HL-60 (cell line): ENCODE measurements around the gene NDEL1.

Source experiments
- DNase-seq, 2 experiments: peaks; one replicate each; pipeline ENCODE4 v3.0.0-alpha.2; 2010 to 2020; ENCODE audit warnings: low read depth in 1 of 2, low spot score in 1 of 2
- H3K27ac ChIP-seq: fragments of 250-450 bp; sonication (Bioruptor Pico); replicated peaks from 2 replicates; pipeline ENCODE4 v1.5.1; 2020; ENCODE audit warnings: mild to moderate bottlenecking, moderate library complexity
- H3K27me3 ChIP-seq: fragments of 250-450 bp; sonication (Bioruptor Pico); 2 replicates; pipeline ENCODE4 v1.5.1; 2021; ENCODE audit warnings: mild to moderate bottlenecking, moderate library complexity; ENCODE audit not compliant: insufficient read depth, poor library complexity, severe bottlenecking
- H3K4me3 ChIP-seq: replicated peaks from 2 replicates; pipeline ENCODE4 v1.5.1; 2011; ENCODE audit warnings: mild to moderate bottlenecking, control low read depth, low read length; ENCODE audit not compliant: insufficient read depth
- GABPA ChIP-seq: IDR thresholded peaks from 2 replicates; pipeline ENCODE4 v1.6.1; 2012; ENCODE audit warnings: low read depth
- POLR2AphosphoS5 ChIP-seq: IDR thresholded peaks from 2 replicates; pipeline ENCODE4 v1.6.1; 2012; ENCODE audit warnings: low read depth
- SPI1 ChIP-seq: IDR thresholded peaks from 2 replicates; pipeline ENCODE4 v1.6.1; 2012; ENCODE audit warnings: low read depth, mild to moderate bottlenecking, borderline replicate concordance
- TF ChIP-seq, protein P1 (sequence below): IDR thresholded peaks from one replicate; pipeline ENCODE4 v1.5.1; 2011; ENCODE audit warnings: low read length, control low read depth, inconsistent platforms; ENCODE audit not compliant: insufficient read depth
- TF ChIP-seq, protein P2 (sequence below): IDR thresholded peaks from 2 replicates; pipeline ENCODE4 v1.6.1; 2012; ENCODE audit warnings: low read depth; ENCODE audit not compliant: insufficient replicate concordance

The NDEL1 gene

DNA sequence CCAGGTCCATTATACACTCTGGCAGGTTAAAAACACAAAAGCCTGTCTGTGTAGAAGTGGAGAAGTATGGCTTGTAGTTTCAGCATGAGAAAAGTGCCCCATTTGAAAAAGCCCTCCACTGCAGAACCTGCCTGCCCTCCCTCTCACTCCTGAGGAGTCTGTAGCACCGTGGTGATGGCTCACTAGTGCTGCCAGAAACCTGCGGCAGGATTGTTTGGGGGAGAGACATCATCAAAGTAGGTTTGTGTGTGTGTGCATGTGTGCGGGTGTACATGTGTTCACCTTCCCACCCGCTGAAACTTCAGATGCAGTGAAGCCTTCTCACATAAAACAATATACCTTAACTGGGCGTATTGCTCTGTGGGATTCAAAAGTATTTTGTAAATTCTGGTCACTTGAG lies 26.9 kb downstream of the NDEL1 start:
- no peak overlapping the region for H3K27ac ChIP-seq
- H3K4me3 ChIP-seq, result no peak overlapping the region
- H3K27me3 ChIP-seq, result no peaks in the 10 kb centered on the region
- TF ChIP-seq, protein P1, sequence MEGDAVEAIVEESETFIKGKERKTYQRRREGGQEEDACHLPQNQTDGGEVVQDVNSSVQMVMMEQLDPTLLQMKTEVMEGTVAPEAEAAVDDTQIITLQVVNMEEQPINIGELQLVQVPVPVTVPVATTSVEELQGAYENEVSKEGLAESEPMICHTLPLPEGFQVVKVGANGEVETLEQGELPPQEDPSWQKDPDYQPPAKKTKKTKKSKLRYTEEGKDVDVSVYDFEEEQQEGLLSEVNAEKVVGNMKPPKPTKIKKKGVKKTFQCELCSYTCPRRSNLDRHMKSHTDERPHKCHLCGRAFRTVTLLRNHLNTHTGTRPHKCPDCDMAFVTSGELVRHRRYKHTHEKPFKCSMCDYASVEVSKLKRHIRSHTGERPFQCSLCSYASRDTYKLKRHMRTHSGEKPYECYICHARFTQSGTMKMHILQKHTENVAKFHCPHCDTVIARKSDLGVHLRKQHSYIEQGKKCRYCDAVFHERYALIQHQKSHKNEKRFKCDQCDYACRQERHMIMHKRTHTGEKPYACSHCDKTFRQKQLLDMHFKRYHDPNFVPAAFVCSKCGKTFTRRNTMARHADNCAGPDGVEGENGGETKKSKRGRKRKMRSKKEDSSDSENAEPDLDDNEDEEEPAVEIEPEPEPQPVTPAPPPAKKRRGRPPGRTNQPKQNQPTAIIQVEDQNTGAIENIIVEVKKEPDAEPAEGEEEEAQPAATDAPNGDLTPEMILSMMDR, result no peak
- TF ChIP-seq, protein P2, sequence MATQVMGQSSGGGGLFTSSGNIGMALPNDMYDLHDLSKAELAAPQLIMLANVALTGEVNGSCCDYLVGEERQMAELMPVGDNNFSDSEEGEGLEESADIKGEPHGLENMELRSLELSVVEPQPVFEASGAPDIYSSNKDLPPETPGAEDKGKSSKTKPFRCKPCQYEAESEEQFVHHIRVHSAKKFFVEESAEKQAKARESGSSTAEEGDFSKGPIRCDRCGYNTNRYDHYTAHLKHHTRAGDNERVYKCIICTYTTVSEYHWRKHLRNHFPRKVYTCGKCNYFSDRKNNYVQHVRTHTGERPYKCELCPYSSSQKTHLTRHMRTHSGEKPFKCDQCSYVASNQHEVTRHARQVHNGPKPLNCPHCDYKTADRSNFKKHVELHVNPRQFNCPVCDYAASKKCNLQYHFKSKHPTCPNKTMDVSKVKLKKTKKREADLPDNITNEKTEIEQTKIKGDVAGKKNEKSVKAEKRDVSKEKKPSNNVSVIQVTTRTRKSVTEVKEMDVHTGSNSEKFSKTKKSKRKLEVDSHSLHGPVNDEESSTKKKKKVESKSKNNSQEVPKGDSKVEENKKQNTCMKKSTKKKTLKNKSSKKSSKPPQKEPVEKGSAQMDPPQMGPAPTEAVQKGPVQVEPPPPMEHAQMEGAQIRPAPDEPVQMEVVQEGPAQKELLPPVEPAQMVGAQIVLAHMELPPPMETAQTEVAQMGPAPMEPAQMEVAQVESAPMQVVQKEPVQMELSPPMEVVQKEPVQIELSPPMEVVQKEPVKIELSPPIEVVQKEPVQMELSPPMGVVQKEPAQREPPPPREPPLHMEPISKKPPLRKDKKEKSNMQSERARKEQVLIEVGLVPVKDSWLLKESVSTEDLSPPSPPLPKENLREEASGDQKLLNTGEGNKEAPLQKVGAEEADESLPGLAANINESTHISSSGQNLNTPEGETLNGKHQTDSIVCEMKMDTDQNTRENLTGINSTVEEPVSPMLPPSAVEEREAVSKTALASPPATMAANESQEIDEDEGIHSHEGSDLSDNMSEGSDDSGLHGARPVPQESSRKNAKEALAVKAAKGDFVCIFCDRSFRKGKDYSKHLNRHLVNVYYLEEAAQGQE, result no peak
- TF ChIP-seq POLR2AphosphoS5 (no peak), GABPA (no peak), SPI1 (no peak)
- DNase-seq, result no peak

DNA sequence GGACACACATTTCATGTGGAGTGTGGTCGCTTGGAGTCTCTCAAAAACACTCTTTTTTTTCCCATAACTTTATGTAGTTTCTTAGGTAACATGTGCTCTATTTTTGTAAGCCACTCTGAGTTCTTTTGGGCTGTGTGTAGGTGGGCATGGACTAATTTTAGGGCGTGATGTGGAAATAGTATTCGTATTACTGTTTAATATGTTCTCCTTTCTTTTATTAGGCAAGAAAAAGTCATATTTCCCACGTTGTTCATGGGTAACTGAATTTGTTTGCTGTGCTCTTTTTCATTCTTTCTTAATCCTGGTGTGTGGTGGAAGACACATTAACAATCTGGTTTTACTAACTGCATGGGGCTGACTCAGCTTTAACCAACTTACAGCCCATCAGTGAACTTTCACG lies 27.4 kb downstream of the NDEL1 start:
- Histone ChIP-seq H3K27me3 (no peaks in the 10 kb centered on the region), H3K4me3 (no peak overlapping the region), H3K27ac (no peak overlapping the region)
- TF ChIP-seq SPI1 (no peak), GABPA (no peak), POLR2AphosphoS5 (no peak)
- TF ChIP-seq, protein P2, result no peak
- TF ChIP-seq, protein P1, result no peak
- no peak for DNase-seq

DNA sequence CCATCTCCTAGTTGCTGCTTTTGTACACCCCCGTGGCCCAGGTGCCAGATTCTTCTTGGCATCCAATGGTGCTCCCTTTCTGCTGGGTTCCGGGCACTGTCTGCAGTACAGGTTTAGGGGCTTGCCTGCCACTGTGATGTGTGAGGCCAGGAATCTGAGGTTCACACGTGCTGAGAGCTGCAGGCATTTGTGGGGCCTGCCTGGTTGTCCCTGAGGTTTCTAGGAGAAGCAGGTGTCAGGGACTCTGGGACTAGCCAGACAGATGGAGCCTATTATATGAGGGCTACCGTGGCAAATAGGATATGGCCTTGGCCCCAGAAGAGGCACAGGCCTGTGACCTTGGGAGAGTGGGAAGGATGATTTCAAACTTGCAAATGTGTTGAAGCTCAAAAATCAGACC lies 29.3 kb downstream of the NDEL1 start:
- H3K27ac ChIP-seq, result no peak overlapping the region
- H3K27me3 ChIP-seq, result no peaks in the 10 kb centered on the region
- no peak overlapping the region for H3K4me3 ChIP-seq
- DNase-seq, result no peak
- TF ChIP-seq, protein P2, result no peak
- TF ChIP-seq POLR2AphosphoS5 (no peak), SPI1 (no peak), GABPA (no peak)
- TF ChIP-seq, protein P1, result no peak
